Hepatocyte (in vitro differentiated cells): ENCODE measurements around the gene ZNF511. TPM values are rescaled to one million over a fixed set of nuclear protein-coding genes. Genes with fewer than 3 reads are reported as not detected.

Experiments
- DNase-seq: peaks from one replicate; pipeline ENCODE4 v3.0.0-alpha.2; 2016; ENCODE audit warnings: low spot score
- H2AFZ ChIP-seq: fragments of 200-600 bp; sonication (generic); 2 replicates; pipeline ENCODE4 v1.6.0; 2016; ENCODE audit warnings: antibody characterized with exemption, mild to moderate bottlenecking
- H3K27ac ChIP-seq: fragments of 200-600 bp; sonication (generic); 2 replicates; pipeline ENCODE4 v1.5.1; 2016; ENCODE audit warnings: mild to moderate bottlenecking
- H3K27me3 ChIP-seq: fragments of 200-600 bp; sonication (generic); 2 replicates; pipeline ENCODE4 v1.6.1; 2016
- H3K36me3 ChIP-seq: fragments of 200-600 bp; sonication (generic); replicated peaks from 2 replicates; pipeline ENCODE4 v1.5.1; 2016; ENCODE audit warnings: low read depth; ENCODE audit not compliant: insufficient read depth
- H3K4me1 ChIP-seq: fragments of 200-600 bp; sonication (generic); 2 replicates; pipeline ENCODE4 v1.5.1; 2016; ENCODE audit warnings: mild to moderate bottlenecking, moderate library complexity; ENCODE audit not compliant: insufficient read depth
- H3K4me2 ChIP-seq: fragments of 200-600 bp; sonication (generic); 2 replicates; pipeline ENCODE4 v1.6.0; 2016
- H3K4me3 ChIP-seq: fragments of 200-600 bp; sonication (generic); 2 replicates; pipeline ENCODE4 v1.5.1; 2016; ENCODE audit warnings: mild to moderate bottlenecking
- H3K79me2 ChIP-seq: fragments of 200-600 bp; sonication (generic); 2 replicates; pipeline ENCODE4 v1.6.0; 2017; ENCODE audit warnings: mild to moderate bottlenecking
- H3K9me2 ChIP-seq: fragments of 200-600 bp; sonication (generic); replicated peaks from 2 replicates; pipeline ENCODE4 v1.6.0; 2017; ENCODE audit warnings: mild to moderate bottlenecking; ENCODE audit not compliant: insufficient read depth
- H3K9me3 ChIP-seq: fragments of 200-600 bp; sonication (generic); 2 replicates; pipeline ENCODE4 v1.5.1; 2016; ENCODE audit warnings: low read depth, mild to moderate bottlenecking
- H4K20me1 ChIP-seq: fragments of 200-600 bp; sonication (generic); 2 replicates; pipeline ENCODE4 v1.6.0; 2016; ENCODE audit warnings: mild to moderate bottlenecking; ENCODE audit not compliant: insufficient read depth, poor library complexity, severe bottlenecking
- CTCF ChIP-seq: fragments of 200-600 bp; sonication (generic); IDR thresholded peaks from 2 replicates; pipeline ENCODE4 v1.5.1; 2016; ENCODE audit warnings: antibody characterized with exemption, mild to moderate bottlenecking; ENCODE audit not compliant: poor library complexity
- EZH2 ChIP-seq: fragments of 200-600 bp; sonication (generic); IDR thresholded peaks from 2 replicates; pipeline ENCODE4 v1.6.1; 2016; ENCODE audit warnings: antibody characterized with exemption, mild to moderate bottlenecking, borderline replicate concordance
- EZH2phosphoT487 ChIP-seq: fragments of 200-600 bp; sonication (generic); IDR thresholded peaks from one replicate; pipeline ENCODE4 v1.6.1; 2018; ENCODE audit warnings: antibody characterized with exemption, mild to moderate bottlenecking, low read depth, moderate library complexity; ENCODE audit not compliant: unreplicated experiment, severe bottlenecking
- WGBS: methylation state at CpG from one replicate; pipeline ENCODE4 v1.1.6; 2016; ENCODE audit warnings: low lambda C conversion rate; ENCODE audit errors: missing lambda C conversion rate; 5-methylcytosine and 5-hydroxymethylcytosine counted together
- polyA plus RNA-seq: library from polyadenylated mRNA; unstranded; fragments of >200 nt; fragmentation: Nextera tagmentation; extraction: Ambion mirVana; gene quantifications from 2 replicates; pipeline ENCODE4 v1.2.1, GENCODE V29; 2016
- total RNA-seq: library from RNA; depleted of rRNA; stranded (reverse); fragments of >200 nt; gene quantifications from 2 replicates; pipeline ENCODE4 v1.2.3, GENCODE V29; 2014

Gene ZNF511
- total and polyA plus RNA-seq, 2 experiments from 2014 or later, result 36.9 to 56.9 TPM

- Histone ChIP-seq H3K9me3 (no peaks in the 10 kb centered on the region), H3K4me3 (no peak overlapping the region), H2AFZ (no peak overlapping the region), H3K27ac (no peak overlapping the region), H3K9me2 (no peaks in the 10 kb centered on the region), H3K4me2 (no peak overlapping the region), H3K79me2 (peaks cover 5% of the 10 kb centered on the region), H3K36me3 (no peaks in the 10 kb centered on the region), H3K4me1 (no peaks in the 10 kb centered on the region), H3K27me3 (no peaks in the 10 kb centered on the region), H4K20me1 (peaks cover 2% of the 10 kb centered on the region)
- 97% methylated on average over 10 of the region's 10 CpGs for WGBS
- TF ChIP-seq EZH2 (no peak), CTCF (no peak), EZH2phosphoT487 (no peak)
- no peak for DNase-seq
These were observed 11.2 kb upstream of the ZNF511 start for GRCh38 chr10:133297504-133297903.

DNA sequence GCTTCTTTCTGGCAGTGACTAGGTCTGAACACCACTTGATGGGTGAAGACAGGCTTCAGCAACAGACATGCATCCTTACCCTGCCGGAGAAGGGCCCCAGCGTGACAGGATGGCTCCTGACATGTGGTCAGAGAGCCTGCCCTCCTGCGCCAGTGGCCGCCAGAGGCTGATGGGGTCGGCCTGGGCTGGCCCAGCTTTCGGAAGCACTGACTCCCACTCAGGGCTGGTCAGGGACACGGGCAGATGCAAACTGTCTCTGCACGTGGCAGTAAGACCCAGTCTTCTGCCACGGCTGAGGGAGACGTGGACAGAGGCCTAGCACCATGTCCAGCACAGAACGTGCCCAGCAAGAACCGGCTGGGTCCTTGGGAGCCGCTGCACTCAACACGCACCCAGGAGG lies 10.2 kb upstream of the ZNF511 start:
- Histone ChIP-seq H3K36me3 (no peaks in the 10 kb centered on the region), H3K9me3 (no peaks in the 10 kb centered on the region), H3K4me2 (no peak overlapping the region), H3K27me3 (no peaks in the 10 kb centered on the region), H4K20me1 (peaks cover 10% of the 10 kb centered on the region), H3K79me2 (peaks cover 15% of the 10 kb centered on the region), H3K4me1 (no peaks in the 10 kb centered on the region), H3K4me3 (no peak overlapping the region), H3K27ac (no peak overlapping the region), H2AFZ (no peak overlapping the region), H3K9me2 (no peaks in the 10 kb centered on the region)
- TF ChIP-seq EZH2 (no peak), CTCF (no peak), EZH2phosphoT487 (no peak)
- no peak for DNase-seq
- 93% methylated on average over 14 of the region's 14 CpGs for WGBS

- Histone ChIP-seq H3K27ac (no peak overlapping the region), H3K4me2 (no peak overlapping the region), H4K20me1 (peaks cover 17% of the 10 kb centered on the region), H3K4me1 (no peaks in the 10 kb centered on the region), H3K9me3 (no peaks in the 10 kb centered on the region), H3K9me2 (no peaks in the 10 kb centered on the region), H2AFZ (no peak overlapping the region), H3K79me2 (peaks cover 22% of the 10 kb centered on the region), H3K4me3 (no peak overlapping the region), H3K27me3 (no peaks in the 10 kb centered on the region), H3K36me3 (no peaks in the 10 kb centered on the region)
- no peak for TF ChIP-seq CTCF
- no peak for TF ChIP-seq EZH2phosphoT487
- TF ChIP-seq EZH2, result no peak
- 96% methylated on average over 10 of the region's 10 CpGs for WGBS
- no peak for DNase-seq
These were observed 9.5 kb upstream of the ZNF511 start for GRCh38 chr10:133299224-133299623.

GRCh38 chr10:133299738-133300137 lies 9.0 kb upstream of the ZNF511 start:
- Histone ChIP-seq H3K27ac (no peak overlapping the region), H3K4me3 (no peak overlapping the region), H3K4me2 (no peak overlapping the region), H3K79me2 (peaks cover 27% of the 10 kb centered on the region), H3K4me1 (no peaks in the 10 kb centered on the region), H3K9me3 (no peaks in the 10 kb centered on the region), H2AFZ (no peak overlapping the region), H3K27me3 (no peaks in the 10 kb centered on the region), H3K9me2 (no peaks in the 10 kb centered on the region), H3K36me3 (no peaks in the 10 kb centered on the region), H4K20me1 (peaks cover 22% of the 10 kb centered on the region)
- no peak for DNase-seq
- TF ChIP-seq CTCF (no peak), EZH2phosphoT487 (no peak), EZH2 (no peak)
- WGBS, result 98% methylated on average over 14 of the region's 14 CpGs
